C4-2B (cell line): ENCODE results near the gene FMNL2.

Experiments
- CTCF ChIP-seq: fragments of 450-650 bp; conservative IDR thresholded peaks from 2 replicates; pipeline ENCODE4 v1.5.1; 2017; ENCODE audit warnings: mild to moderate bottlenecking
- ZFX ChIP-seq: fragments of 450-650 bp; IDR thresholded peaks from 2 replicates; pipeline ENCODE4 v1.6.1; 2017

DNA sequence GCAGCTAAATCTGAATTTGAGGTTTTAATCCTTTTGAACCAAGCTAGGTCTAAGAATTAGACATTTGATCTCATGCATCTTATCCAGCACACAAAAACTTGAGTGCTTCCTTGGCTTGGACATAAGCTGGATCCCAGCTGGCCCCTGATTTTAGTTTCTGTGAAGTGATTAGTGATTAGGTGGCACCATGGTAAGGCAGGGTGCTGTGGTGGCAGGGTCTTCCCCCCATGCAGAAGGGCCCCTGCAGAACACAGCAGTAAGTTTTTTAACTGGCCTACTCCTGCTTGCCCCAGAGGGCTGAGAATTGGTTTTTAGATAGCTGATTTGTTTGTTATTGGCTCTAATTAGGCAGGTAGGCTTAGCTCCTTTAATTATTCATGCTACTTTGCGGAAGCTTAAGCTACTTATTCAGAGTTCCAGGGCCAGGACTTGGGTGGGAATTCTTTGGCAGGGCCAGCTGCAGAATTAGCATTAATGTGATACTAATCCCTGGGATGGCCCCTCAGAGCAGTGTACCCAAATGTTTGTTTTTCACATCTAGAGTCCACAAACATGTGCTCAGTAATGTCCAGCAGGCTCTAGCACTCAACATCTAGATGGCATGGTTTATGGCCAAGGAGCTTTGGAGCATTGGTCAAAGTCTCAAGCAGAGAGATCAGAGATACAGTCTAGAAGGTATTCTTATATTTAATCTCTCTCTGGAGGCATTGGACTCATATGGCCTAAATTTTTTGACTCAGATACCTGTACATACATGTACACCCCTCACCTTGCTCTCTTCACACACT lies 99.6 kb downstream of the FMNL2 start:
- TF ChIP-seq CTCF (no peak), ZFX (no peak)
